OCI-LY7 (cell line): Measurements from ENCODE around the gene ZNF841. TPM values are rescaled to one million over a fixed set of nuclear protein-coding genes. Genes with fewer than 3 reads are reported as not detected.
"Not testable (repeated sequence)": the region's sequence is repeated elsewhere in the genome, so short reads cannot be mapped to it uniquely, and the experiment has no call there.

Experiments used
- BruUV-seq: library from RNA; stranded (reverse); fragments of 400-500 nt; replicated peaks from 2 replicates; lab custom pipeline; 2021; lab: Mats Ljungman, UMichigan
- CTCF ChIA-PET: fragments of 300-600 bp; sonication (Branson Sonifier 250); formaldehyde crosslinking; loops from one replicate; lab custom pipeline; 2022; ENCODE audit warnings: antibody characterized with exemption; ENCODE audit not compliant: unreplicated experiment; lab: Charles Lee
- POLR2A ChIA-PET: fragments of 300-600 bp; sonication (Branson Sonifier 250); formaldehyde crosslinking; loops from one replicate; lab custom pipeline; 2022; ENCODE audit warnings: antibody characterized with exemption; lab: Charles Lee
- DNase-seq: peaks from one replicate; pipeline ENCODE4 v3.0.0-alpha.2; 2015; ENCODE audit warnings: low spot score
- H2AFZ ChIP-seq: fragments of 200-600 bp; sonication (generic), shearing (Covaris generic); 2 replicates; pipeline ENCODE4 v1.6.1; 2014; ENCODE audit warnings: mild to moderate bottlenecking, antibody characterized with exemption, low read length, moderate library complexity
- H3K27ac ChIP-seq: fragments of 200-600 bp; sonication (generic); 2 replicates; pipeline ENCODE4 v1.5.1; 2014; ENCODE audit warnings: mixed run types, low read depth, mild to moderate bottlenecking, moderate library complexity, low read length, inconsistent platforms; ENCODE audit not compliant: poor library complexity, severe bottlenecking
- H3K36me3 ChIP-seq: fragments of 200-600 bp; sonication (generic); 2 replicates; pipeline ENCODE4 v1.6.1; 2014; ENCODE audit warnings: mild to moderate bottlenecking, antibody characterized with exemption, low read length, moderate library complexity, mixed read lengths; ENCODE audit not compliant: insufficient read depth
- H3K4me1 ChIP-seq: fragments of 200-600 bp; sonication (generic); 2 replicates; pipeline ENCODE4 v1.5.1; 2014; ENCODE audit warnings: mild to moderate bottlenecking, low read length; ENCODE audit not compliant: insufficient read depth, poor library complexity, severe bottlenecking
- H3K4me2 ChIP-seq: fragments of 200-600 bp; sonication (generic); 2 replicates; pipeline ENCODE4 v1.6.1; 2014; ENCODE audit warnings: mild to moderate bottlenecking, low read length
- H3K4me3 ChIP-seq: fragments of 200-600 bp; sonication (generic); 2 replicates; pipeline ENCODE4 v1.5.1; 2014; ENCODE audit warnings: mild to moderate bottlenecking, low read depth, low read length; ENCODE audit not compliant: poor library complexity, severe bottlenecking
- H3K79me2 ChIP-seq: fragments of 200-600 bp; sonication (generic); 2 replicates; pipeline ENCODE4 v1.6.1; 2016; ENCODE audit warnings: low read depth, mild to moderate bottlenecking, low read length, moderate library complexity, mixed read lengths; ENCODE audit not compliant: insufficient read depth
- H3K9me2 ChIP-seq: fragments of 200-600 bp; sonication (generic); 2 replicates; pipeline ENCODE4 v1.6.1; 2016; ENCODE audit warnings: mild to moderate bottlenecking, low read length, mixed read lengths; ENCODE audit not compliant: insufficient read depth
- H3K9me3 ChIP-seq: fragments of 200-600 bp; sonication (generic); 2 replicates; pipeline ENCODE4 v1.6.1; 2014; ENCODE audit warnings: mild to moderate bottlenecking, mixed run types, low read length, mixed read lengths
- H4K20me1 ChIP-seq: fragments of 200-600 bp; sonication (generic); 2 replicates; pipeline ENCODE4 v1.6.1; 2014; ENCODE audit warnings: mild to moderate bottlenecking, antibody characterized with exemption, low read length, moderate library complexity, mixed read lengths; ENCODE audit not compliant: insufficient read depth
- EZH2phosphoT487 ChIP-seq: fragments of 200-600 bp; sonication (generic); IDR thresholded peaks from 2 replicates; pipeline ENCODE4 v1.6.1; 2018; ENCODE audit warnings: low read depth, borderline replicate concordance, mild to moderate bottlenecking, mixed run types, antibody characterized with exemption, low read length, moderate library complexity, mixed read lengths
- intact Hi-C: fragments of 100-400 bp; cut with micrococcal nuclease; formaldehyde crosslinking; loops from one replicate; pipeline ENCODE4 v1.10.0; 2022; ENCODE audit not compliant: unreplicated experiment
- total RNA-seq, 2 experiments: library from RNA; depleted of rRNA in 1 of 2; stranded (reverse); fragments of >200 nt in 1 of 2; shearing (Covaris generic) in 1 of 2; gene quantifications; 2 replicates each; pipeline ENCODE4 v1.2.3, GENCODE V29; 2014 to 2022
- TF ChIP-seq, protein P1 (sequence below): fragments of 200-600 bp; sonication (generic); conservative IDR thresholded peaks from 2 replicates; pipeline ENCODE4 v1.5.1; 2014; ENCODE audit warnings: mild to moderate bottlenecking, antibody characterized with exemption, low read length, moderate library complexity, mixed read lengths

The ZNF841 gene
- total RNA-seq, 2 experiments from 2014 or later: not detected

DNA sequence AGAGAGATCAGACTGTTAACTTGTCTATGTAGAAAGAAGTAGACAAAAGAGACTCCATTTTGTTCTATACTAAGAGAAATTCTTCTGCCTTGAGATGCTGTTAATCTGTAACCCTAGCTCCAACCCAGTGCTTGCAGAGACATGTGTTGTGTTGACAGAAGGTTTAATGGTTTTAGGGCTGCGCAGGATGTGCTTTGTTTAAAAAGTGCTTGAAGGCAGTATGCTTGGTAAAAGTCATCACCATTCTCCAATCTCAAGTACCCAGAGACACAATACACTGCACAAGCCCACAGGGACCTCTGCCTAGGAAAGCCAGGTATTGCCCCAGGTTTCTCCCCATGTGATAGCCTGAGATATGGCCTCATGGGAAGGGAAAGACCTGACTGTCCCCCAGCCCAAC lies 43.8 kb downstream of the ZNF841 start:
- H3K27ac ChIP-seq, CTCF ChIA-PET, BruUV-seq: not testable (repeated sequence)

DNA sequence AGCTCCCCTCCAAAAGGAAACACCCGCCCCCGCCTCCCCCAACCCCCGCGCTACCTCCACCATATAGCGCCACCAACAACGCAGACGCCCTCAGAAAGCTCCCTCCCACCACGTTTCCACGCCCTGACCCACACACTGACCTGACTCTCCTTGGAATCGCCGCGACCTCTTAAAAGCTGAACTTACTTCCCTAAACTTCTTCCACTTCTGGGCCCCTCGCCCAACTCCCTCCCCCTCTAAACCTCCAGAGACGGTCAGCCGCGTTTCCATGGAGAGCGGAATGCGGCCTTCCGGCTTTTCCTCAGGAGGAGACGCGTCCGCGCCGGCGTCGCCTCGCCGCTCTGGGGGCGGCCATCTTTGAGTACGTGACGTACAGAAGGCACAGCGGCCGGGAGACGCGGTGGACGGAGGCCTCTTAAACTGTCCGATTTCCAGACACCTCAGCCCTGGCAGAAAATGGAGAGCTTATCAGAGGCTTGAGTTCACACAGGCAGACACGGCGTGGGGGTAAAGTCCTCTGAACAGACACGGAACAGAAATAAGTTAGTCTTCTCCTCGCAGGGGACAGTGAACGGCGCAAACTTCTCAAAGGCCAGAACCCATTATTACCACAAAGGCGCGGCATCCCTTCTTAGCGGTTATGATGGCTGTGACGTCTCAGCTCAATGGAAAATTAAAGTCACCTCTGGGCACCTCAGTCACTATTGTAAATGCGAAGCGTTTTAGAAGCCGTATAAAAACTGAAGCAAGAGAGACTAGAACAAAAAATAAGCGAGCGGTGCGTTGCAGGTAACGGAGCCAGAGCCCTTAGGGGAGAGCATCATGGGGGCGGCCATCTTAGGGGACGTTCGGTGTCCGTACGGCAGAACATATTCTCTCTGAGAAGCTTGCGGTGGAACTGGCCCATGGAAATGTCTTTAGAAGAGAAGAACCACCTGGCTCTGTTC lies 46.7 kb downstream of the ZNF841 start, which contains the start of gene ZNF432:
Gene ZNF432 (minus strand): TSS at position 284 of the 947 bp plus-strand sequence. CDS start 1,970 bp downstream, outside the sequence.
- no peak for DNase-seq
- H3K4me3 ChIP-seq: no peak within 1 kb of the TSS
- no peaks in the 10 kb centered on the region for H3K79me2 ChIP-seq
- ChIA-PET CTCF (no interaction called here), POLR2A (no interaction called here)
- peak within 1 kb of the TSS; percentile 46; the same call in 1 of the 2 replicates for H2AFZ ChIP-seq
- TF ChIP-seq, protein P1, sequence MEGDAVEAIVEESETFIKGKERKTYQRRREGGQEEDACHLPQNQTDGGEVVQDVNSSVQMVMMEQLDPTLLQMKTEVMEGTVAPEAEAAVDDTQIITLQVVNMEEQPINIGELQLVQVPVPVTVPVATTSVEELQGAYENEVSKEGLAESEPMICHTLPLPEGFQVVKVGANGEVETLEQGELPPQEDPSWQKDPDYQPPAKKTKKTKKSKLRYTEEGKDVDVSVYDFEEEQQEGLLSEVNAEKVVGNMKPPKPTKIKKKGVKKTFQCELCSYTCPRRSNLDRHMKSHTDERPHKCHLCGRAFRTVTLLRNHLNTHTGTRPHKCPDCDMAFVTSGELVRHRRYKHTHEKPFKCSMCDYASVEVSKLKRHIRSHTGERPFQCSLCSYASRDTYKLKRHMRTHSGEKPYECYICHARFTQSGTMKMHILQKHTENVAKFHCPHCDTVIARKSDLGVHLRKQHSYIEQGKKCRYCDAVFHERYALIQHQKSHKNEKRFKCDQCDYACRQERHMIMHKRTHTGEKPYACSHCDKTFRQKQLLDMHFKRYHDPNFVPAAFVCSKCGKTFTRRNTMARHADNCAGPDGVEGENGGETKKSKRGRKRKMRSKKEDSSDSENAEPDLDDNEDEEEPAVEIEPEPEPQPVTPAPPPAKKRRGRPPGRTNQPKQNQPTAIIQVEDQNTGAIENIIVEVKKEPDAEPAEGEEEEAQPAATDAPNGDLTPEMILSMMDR: no peak
- no peak for TF ChIP-seq EZH2phosphoT487
- H3K36me3 ChIP-seq: no peaks in the 10 kb centered on the region
- no peaks in the 10 kb centered on the region for H3K9me3 ChIP-seq
- H3K9me2 ChIP-seq: no peaks in the 10 kb centered on the region
- no peaks in the 10 kb centered on the region for H4K20me1 ChIP-seq
- H3K4me1 ChIP-seq: no peaks in the 10 kb centered on the region
- no TSS peak for BruUV-seq
- intact Hi-C loops: no loop called here
- H3K27ac ChIP-seq: no peak within 1 kb of the TSS
- peak within 1 kb of the TSS; percentile 46; the same call in 1 of the 2 replicates for H3K4me2 ChIP-seq

More for the DNA sequence above, 43.8 kb downstream of the ZNF841 start:
- DNase-seq, intact Hi-C loops, H3K4me2 ChIP-seq, H3K79me2 ChIP-seq, H2AFZ ChIP-seq, H3K9me3 ChIP-seq, H3K4me3 ChIP-seq, POLR2A ChIA-PET, H3K36me3 ChIP-seq, H4K20me1 ChIP-seq, H3K9me2 ChIP-seq, H3K4me1 ChIP-seq: not testable (repeated sequence)

DNA sequence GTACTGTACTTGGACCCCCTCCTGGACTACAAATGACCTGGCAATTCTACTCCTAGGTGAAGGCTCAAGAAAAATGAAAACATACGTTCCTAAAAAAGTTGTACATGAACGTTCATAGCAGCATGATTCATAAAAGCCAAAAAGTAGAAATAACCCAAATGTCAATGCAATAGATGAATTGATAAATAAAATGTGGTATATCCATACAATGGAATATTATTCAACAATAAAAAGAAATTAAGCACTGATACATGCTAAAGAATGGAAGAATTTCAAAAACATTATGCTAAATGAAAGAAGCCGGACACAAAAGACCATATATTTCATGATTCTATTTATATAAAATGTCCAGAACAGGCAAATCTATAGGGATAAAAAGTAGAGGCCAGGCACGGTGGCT lies 56.4 kb downstream of the ZNF841 start:
- ChIA-PET POLR2A (no interaction called here), CTCF (no interaction called here)
- H3K4me2 ChIP-seq: no peak overlapping the region
- no peaks in the 10 kb centered on the region for H3K9me2 ChIP-seq
- no peak overlapping the region for H3K27ac ChIP-seq
- DNase-seq: no peak
- no peaks in the 10 kb centered on the region for H3K79me2 ChIP-seq
- no peaks in the 10 kb centered on the region for H4K20me1 ChIP-seq
- H2AFZ ChIP-seq: no peak overlapping the region
- intact Hi-C loops: no loop called here
- H3K4me3 ChIP-seq: no peak overlapping the region
- TF ChIP-seq, protein P1: no peak
- TF ChIP-seq EZH2phosphoT487: no peak
- no peaks in the 10 kb centered on the region for H3K9me3 ChIP-seq
- no peaks in the 10 kb centered on the region for H3K4me1 ChIP-seq
- BruUV-seq: no TSS peak
- H3K36me3 ChIP-seq: no peaks in the 10 kb centered on the region
